Epithelial cell of proximal tubule (primary cell): Measurements from ENCODE around the gene ARHGEF19. TPM values are rescaled to one million over a fixed set of nuclear protein-coding genes. Genes with fewer than 3 reads are reported as not detected.
"Not testable (repeated sequence)": the region's sequence is repeated elsewhere in the genome, so short reads cannot be mapped to it uniquely, and the experiment has no call there.

Experiments used
- DNase-seq: peaks from one replicate; pipeline ENCODE4 v3.0.0-alpha.2; 2011; ENCODE audit warnings: low read depth
- H3K4me3 ChIP-seq: 2 replicates; pipeline ENCODE4 v1.5.1; 2011; ENCODE audit warnings: low read depth, mild to moderate bottlenecking, low read length
- total RNA-seq: library from RNA; depleted of rRNA; stranded (reverse); fragments of >200 nt; gene quantifications from 2 replicates; pipeline ENCODE4 v1.2.3, GENCODE V29; 2015
- TF ChIP-seq, protein P1 (sequence below): conservative IDR thresholded peaks from 2 replicates; pipeline ENCODE4 v1.5.1; 2012; ENCODE audit warnings: low read depth, mild to moderate bottlenecking, low read length

The ARHGEF19 gene
- total RNA-seq, 1 donor from 2014 or later, result 14.3 TPM

DNA sequence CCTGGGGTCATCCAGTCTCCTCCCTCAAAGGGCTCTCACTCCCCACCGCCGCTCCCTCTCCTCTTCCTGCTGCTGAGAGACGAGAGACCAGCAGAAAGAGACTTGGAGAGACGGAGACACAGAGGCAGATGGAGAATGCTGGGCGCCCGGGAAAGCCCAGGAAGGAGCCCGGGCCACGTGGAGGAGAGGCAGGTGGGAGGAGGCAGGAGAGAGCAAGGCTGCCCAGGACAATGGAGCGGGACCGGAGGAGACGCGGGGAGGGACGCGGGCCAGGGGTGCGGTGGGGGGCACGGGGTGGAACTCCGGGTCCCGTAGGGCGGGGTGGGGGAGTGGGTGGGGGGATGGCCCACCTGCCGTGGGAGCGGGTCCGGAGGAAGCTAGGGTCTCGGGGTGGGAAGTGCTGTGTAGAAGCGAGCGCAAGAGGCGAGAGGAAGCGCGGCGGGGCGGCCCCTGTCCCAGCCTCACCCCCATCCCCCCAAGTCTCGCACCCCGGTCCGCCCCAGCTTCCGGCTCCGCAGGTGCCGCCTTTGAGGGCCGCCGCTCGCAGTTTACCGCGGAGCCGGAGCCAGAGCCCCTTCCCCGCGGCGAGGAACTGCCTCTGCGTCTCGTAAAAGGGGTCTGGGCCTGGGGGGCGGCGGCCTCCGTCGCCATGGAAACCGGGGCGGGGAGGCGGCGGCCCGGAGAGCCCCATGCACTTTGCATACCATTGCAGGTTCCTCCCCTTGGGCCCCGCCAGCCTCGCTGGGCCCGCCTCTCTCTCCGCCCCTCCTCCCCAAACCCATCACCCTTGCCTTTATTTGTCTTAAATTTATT, 44.9 kb downstream of the ARHGEF19 start:
- peak overlapping the region; percentile 67 for H3K4me3 ChIP-seq
- DNase-seq, result no peak
- TF ChIP-seq, protein P1, sequence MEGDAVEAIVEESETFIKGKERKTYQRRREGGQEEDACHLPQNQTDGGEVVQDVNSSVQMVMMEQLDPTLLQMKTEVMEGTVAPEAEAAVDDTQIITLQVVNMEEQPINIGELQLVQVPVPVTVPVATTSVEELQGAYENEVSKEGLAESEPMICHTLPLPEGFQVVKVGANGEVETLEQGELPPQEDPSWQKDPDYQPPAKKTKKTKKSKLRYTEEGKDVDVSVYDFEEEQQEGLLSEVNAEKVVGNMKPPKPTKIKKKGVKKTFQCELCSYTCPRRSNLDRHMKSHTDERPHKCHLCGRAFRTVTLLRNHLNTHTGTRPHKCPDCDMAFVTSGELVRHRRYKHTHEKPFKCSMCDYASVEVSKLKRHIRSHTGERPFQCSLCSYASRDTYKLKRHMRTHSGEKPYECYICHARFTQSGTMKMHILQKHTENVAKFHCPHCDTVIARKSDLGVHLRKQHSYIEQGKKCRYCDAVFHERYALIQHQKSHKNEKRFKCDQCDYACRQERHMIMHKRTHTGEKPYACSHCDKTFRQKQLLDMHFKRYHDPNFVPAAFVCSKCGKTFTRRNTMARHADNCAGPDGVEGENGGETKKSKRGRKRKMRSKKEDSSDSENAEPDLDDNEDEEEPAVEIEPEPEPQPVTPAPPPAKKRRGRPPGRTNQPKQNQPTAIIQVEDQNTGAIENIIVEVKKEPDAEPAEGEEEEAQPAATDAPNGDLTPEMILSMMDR, result no peak

DNA sequence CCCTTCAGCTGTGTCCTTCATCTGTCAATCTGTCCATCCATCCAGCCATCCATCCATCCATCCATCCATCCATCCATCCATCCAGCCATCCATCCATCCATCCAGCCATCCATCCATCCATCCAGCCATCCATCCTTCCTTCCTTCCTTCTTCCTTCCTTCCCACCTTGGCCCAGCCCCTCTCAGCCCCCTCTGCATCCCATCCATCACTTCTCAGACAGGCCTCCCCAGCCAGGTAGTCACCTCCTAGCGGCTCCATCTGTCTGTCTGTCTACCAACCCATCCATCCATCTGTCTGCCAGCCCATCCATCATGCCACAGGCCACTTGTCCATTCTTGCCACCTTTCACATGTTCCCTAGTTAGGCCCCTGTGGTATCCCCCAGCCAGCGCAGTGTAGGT, 46.3 kb downstream of the ARHGEF19 start:
- no peak overlapping the region for H3K4me3 ChIP-seq
- no peak for DNase-seq
- TF ChIP-seq, protein P1, result no peak

DNA sequence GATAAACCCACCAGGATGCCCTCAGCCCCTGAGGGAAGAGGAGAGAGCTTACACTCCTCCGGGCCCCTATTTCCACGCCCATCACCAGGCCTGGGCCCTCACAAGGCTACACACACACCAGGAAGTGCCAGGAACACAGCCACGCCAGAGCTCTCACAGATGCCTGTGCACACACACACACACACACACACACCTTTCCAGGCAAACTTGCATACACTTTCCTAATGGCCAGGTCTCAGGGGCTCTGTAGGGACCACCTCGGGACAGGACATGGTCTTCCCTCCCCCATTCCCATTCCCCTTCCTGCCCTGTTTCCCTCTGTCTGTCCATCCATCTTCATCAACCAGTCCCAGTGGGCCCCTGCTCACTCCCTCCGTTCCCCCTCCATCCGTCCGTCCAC, 46.9 kb downstream of the ARHGEF19 start:
- no peak overlapping the region for H3K4me3 ChIP-seq
- TF ChIP-seq, protein P1, result no peak
- DNase-seq, result no peak

DNA sequence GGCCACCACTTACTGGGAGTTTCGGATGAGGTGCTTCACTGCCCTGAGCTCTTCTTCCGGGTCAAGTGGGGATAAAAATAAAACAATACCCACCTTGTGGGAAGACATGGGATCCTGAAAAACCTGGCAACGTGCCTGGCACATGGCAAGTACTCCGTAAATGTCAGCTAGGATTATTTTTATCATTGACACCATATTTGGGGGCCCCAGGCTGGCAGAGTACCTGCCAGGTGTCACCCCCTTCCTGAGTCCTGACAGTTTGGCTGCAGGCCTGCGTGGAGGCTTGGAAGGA, 47.4 kb downstream of the ARHGEF19 start:
- TF ChIP-seq, protein P1, result no peak
- H3K4me3 ChIP-seq, result no peak overlapping the region
- DNase-seq, result no peak

DNA sequence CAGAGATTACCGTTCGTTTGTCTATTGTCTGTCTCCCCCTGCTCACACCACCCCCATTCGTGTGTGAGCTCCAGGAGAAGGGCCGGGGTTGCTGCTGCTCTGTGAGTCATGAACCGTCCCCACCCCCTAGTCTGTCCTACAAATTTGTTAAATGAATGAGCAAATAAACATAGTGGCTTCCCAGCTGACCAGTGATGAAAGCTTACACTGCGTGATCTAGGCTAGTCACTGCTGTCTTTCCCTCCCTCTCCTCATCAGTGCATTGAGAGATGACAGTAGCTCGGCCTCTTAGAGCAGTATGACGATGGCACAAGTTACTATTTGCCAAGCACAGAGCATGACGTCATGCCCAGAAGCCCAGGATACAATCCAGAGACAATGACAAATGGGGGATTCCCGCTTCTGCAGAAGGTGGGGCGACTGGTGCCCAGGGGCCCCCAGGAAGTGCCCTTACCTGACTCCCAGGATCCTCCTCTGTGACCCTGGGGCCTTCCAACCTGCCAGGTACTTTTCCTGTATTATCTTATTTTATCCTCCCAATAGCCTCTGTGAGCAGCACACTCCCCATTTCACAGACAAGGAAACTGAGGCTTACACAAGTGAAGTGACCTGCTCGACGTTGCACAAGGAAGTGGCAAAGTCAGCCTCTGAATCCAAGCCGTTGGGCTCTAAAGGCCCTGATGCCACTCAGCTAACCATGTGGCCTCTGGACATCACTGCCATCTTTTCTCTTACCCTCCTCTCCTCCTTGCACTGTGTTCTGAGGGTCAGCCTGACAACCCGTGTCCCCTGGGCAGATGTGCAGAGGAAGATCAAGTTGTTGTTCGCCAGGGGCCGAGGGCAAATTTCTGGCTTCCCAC, 48.0 kb downstream of the ARHGEF19 start:
- peak; percentile 91 for DNase-seq
- TF ChIP-seq, protein P1, result no peak
- H3K4me3 ChIP-seq, result no peak overlapping the region

DNA sequence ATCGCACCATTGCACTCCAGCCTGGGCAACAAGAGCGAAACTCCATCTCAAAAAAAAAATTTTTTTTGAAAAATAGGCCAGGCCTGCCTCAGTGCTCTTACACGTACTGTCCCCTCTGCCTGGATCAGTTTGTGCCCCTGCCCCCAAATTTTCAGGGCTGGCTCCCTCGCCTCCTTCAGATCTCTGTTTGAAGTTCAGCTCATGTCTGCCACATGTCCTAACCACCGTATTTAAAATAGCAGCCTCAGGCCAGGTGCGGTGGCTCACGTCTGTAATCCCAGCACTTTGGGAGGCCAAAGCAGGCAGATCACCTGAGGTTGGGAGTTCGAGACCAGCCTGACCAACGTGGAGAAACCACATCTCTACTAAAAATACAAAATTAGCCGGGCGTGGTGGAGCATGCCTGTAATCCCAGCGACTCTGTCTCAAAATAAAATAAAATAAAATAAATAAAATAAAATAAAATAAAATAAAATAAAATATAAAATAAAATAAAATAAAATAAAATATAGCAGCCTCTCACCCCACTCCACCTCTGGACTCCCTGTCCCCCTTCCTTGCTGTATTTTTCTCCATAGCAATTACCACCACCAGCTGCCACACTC, 48.7 kb downstream of the ARHGEF19 start:
- not testable (repeated sequence) for H3K4me3 ChIP-seq, DNase-seq

DNA sequence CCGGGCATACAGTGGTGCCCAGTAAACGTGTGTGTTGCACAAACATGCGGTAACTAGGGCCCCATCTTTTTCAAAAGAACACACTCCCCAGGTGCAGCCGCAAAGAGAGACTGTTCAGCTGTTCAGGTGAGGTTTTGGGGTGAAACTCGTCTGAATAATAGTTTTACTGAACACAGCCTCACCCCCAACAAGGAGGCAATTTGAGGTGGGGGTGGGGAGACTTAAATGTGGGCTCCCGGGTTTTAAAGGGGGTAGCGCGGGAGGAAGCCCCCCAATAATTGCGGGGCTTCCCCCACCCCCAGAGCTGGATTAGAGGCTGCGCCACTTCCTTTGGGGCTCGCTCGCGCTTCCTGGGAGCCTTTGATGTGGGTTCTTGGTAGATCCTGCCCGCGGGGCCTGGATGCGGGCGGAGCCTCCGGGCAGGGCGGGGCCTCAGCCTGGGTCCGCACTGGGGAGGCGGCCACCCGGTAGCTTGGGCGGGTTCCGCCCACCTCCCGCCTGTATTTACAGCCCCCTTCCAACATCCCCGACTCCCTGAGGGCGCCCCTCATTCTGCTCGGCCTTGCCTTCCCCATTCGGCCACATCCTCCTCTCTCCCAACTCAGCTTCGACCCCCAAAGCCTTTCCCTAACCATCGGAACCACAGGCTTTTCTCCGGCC, 50.2 kb downstream of the ARHGEF19 start:
- TF ChIP-seq, protein P1, result no peak
- H3K4me3 ChIP-seq, result no peak overlapping the region
- no peak for DNase-seq
